ENCODE results near the gene FBXW5. TPM values are rescaled to one million over a fixed set of nuclear protein-coding genes. Genes with fewer than 3 reads are reported as not detected.

The FBXW5 gene
- total and polyA plus RNA-seq, 9 of the 15 experiments (the other 6 are each of a cell fraction or from before 2014, with no cell fraction given), result 0.21 to 128 (median 37.0) TPM

DNA sequence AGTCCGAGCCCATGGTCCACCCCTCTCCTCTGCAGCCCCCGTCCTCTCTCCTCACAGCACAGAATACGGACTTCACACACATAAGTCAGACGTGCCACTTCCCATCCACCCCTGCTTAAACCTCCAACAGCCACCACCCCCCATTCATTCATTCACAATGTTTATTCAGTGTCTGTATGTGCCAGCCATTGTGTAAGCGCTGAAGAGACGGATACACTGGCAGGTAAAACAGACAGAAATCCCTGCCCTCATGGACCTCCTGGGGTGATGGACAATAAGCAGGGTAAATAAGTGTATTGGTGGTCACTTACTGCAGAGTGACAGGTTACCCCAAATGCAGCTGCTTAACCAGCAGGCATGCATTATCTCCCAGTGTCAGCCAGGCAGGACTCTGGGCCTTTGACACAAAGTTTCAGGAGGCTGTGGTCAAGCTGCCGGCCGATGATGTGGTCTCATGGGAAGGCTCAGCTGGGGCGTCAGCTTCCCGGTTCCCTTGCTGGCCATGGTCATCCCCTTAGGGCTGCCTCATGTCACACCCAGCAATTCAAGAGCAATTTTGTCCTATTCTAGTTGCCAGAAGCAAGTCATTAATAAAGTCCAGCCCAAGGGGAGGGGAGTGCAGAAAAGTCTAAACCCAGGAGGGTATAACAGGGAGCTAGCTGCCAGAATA lies 45.8 kb upstream of the FBXW5 start (continued):
- no peak for TF ChIP-seq HNRNPLL (IDR thresholded peaks at IDR 0.05; ENCODE audit: low read depth, low read length, poor library complexity, severe bottlenecking)
- TF ChIP-seq, protein P1, sequence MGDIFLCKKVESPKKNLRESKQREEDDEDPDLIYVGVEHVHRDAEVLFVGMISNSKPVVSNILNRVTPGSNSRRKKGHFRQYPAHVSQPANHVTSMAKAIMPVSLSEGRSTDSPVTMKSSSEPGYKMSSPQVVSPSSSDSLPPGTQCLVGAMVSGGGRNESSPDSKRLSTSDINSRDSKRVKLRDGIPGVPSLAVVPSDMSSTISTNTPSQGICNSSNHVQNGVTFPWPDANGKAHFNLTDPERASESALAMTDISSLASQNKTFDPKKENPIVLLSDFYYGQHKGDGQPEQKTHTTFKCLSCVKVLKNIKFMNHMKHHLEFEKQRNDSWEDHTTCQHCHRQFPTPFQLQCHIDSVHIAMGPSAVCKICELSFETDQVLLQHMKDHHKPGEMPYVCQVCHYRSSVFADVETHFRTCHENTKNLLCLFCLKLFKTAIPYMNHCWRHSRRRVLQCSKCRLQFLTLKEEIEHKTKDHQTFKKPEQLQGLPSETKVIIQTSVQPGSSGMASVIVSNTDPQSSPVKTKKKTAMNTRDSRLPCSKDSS (IDR thresholded peaks at IDR 0.05; ENCODE audit: low read depth, partially characterized antibody), result peak; percentile 37
- no peak for TF ChIP-seq ZNF311 (CRISPR knock-in tag; IDR thresholded peaks at IDR 0.05)
- peak; percentile 78 for TF ChIP-seq TRIM28 (IDR thresholded peaks at IDR 0.05)
- TF ChIP-seq ZNF431 (CRISPR knock-in tag; IDR thresholded peaks at IDR 0.05), result peak; percentile 69; the same call in 1 of the 2 replicates
- TF ChIP-seq ZNF134 (CRISPR knock-in tag; conservative IDR thresholded peaks at IDR 0.05), result no peak
- TF ChIP-seq ZFP36 (IDR thresholded peaks at IDR 0.05; ENCODE audit: low read depth, low read length, partially characterized antibody), result peak; percentile 35
- no peak for TF ChIP-seq ZNF780A (CRISPR knock-in tag; IDR thresholded peaks at IDR 0.05)
- TF ChIP-seq MEF2D (tag; conservative IDR thresholded peaks at IDR 0.05; ENCODE audit: low read depth), result no peak
- TF ChIP-seq CHD4 (IDR thresholded peaks at IDR 0.05; ENCODE audit: insufficient read depth, insufficient replicate concordance, low read depth, low read length, poor library complexity, severe bottlenecking), result no peak
- TF ChIP-seq RCOR1 (IDR thresholded peaks at IDR 0.05; ENCODE audit: borderline replicate concordance in 1 of 2, low read depth in 2 of 2, low read length in 2 of 2), result no peak
- TF ChIP-seq RAD21 (CRISPR knock-in tag; conservative IDR thresholded peaks at IDR 0.05 in 1 of 2, IDR thresholded peaks at IDR 0.05 in 1 of 2), result no peak
- TF ChIP-seq MBD2 (IDR thresholded peaks at IDR 0.05; ENCODE audit: borderline replicate concordance, low read depth), result no peak
- TF ChIP-seq, protein P2, sequence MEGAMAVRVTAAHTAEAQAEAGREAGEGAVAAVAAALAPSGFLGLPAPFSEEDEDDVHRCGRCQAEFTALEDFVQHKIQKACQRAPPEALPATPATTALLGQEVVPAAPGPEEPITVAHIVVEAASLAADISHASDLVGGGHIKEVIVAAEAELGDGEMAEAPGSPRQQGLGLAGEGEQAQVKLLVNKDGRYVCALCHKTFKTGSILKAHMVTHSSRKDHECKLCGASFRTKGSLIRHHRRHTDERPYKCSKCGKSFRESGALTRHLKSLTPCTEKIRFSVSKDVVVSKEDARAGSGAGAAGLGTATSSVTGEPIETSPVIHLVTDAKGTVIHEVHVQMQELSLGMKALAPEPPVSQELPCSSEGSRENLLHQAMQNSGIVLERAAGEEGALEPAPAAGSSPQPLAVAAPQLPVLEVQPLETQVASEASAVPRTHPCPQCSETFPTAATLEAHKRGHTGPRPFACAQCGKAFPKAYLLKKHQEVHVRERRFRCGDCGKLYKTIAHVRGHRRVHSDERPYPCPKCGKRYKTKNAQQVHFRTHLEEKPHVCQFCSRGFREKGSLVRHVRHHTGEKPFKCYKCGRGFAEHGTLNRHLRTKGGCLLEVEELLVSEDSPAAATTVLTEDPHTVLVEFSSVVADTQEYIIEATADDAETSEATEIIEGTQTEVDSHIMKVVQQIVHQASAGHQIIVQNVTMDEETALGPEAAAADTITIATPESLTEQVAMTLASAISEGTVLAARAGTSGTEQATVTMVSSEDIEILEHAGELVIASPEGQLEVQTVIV (CRISPR knock-in tag; IDR thresholded peaks at IDR 0.05; ENCODE audit: borderline replicate concordance), result no peak
- peak in 1 of 2 experiments; percentile 89; a peak in 1 of 3 replicates for TF ChIP-seq CBX3 (IDR thresholded peaks at IDR 0.05; ENCODE audit: borderline replicate concordance in 1 of 2, low read length in 2 of 2)

Data from K562 (cell line).